ENCODE data around the gene KAZN.
A peak's percentile ranks its signal among the peaks of the same experiment; 100 is the strongest.

KAZN gene

GRCh38 chr1:15146971-15147376, 548.5 kb downstream of the KAZN start:
- Histone ChIP-seq H3K27me3 (ENCODE audit: control insufficient read depth, insufficient read depth, low read length) (peaks cover 14% of the 10 kb centered on the region), H3K9me3 (ENCODE audit: control insufficient read depth, low read depth, low read length) (no peaks in the 10 kb centered on the region), H3K9ac (ENCODE audit: low read length) (no peak overlapping the region), H3K4me1 (ENCODE audit: control insufficient read depth, low read depth, low read length) (no peaks in the 10 kb centered on the region), H3K36me3 (ENCODE audit: control insufficient read depth, low read depth, low read length) (no peaks in the 10 kb centered on the region), H3K27ac (ENCODE audit: low read length) (no peak overlapping the region), H3K4me3 (ENCODE audit: low read length) (no peak overlapping the region)

GRCh38 chr1:15148004-15148403, 549.5 kb downstream of the KAZN start:
- no peak overlapping the region for H3K9ac ChIP-seq (ENCODE audit: low read length)
- no peaks in the 10 kb centered on the region for H3K36me3 ChIP-seq (ENCODE audit: control insufficient read depth, low read depth, low read length)
- peaks cover 17% of the 10 kb centered on the region for H3K27me3 ChIP-seq (ENCODE audit: control insufficient read depth, insufficient read depth, low read length)
- H3K4me3 ChIP-seq (ENCODE audit: low read length): no peak overlapping the region
- H3K9me3 ChIP-seq (ENCODE audit: control insufficient read depth, low read depth, low read length): no peaks in the 10 kb centered on the region
- no peaks in the 10 kb centered on the region for H3K4me1 ChIP-seq (ENCODE audit: control insufficient read depth, low read depth, low read length)
- no peak overlapping the region for H3K27ac ChIP-seq (ENCODE audit: low read length)

GRCh38 chr1:15148475-15148874, 550.0 kb downstream of the KAZN start:
- Histone ChIP-seq H3K27ac (ENCODE audit: low read length) (no peak overlapping the region), H3K4me1 (ENCODE audit: control insufficient read depth, low read depth, low read length) (no peaks in the 10 kb centered on the region), H3K9me3 (ENCODE audit: control insufficient read depth, low read depth, low read length) (no peaks in the 10 kb centered on the region), H3K4me3 (ENCODE audit: low read length) (no peak overlapping the region), H3K27me3 (ENCODE audit: control insufficient read depth, insufficient read depth, low read length) (peaks cover 20% of the 10 kb centered on the region), H3K9ac (ENCODE audit: low read length) (no peak overlapping the region), H3K36me3 (ENCODE audit: control insufficient read depth, low read depth, low read length) (no peaks in the 10 kb centered on the region)

- Histone ChIP-seq H3K27me3 (ENCODE audit: control insufficient read depth, insufficient read depth, low read length) (peaks cover 20% of the 10 kb centered on the region), H3K9me3 (ENCODE audit: control insufficient read depth, low read depth, low read length) (no peaks in the 10 kb centered on the region), H3K36me3 (ENCODE audit: control insufficient read depth, low read depth, low read length) (no peaks in the 10 kb centered on the region), H3K27ac (ENCODE audit: low read length) (no peak overlapping the region), H3K9ac (ENCODE audit: low read length) (no peak overlapping the region), H3K4me1 (ENCODE audit: control insufficient read depth, low read depth, low read length) (no peaks in the 10 kb centered on the region), H3K4me3 (ENCODE audit: low read length) (no peak overlapping the region)
These were observed 550.5 kb downstream of the KAZN start for GRCh38 chr1:15148941-15149340.

- Histone ChIP-seq H3K9ac (ENCODE audit: low read length) (no peak overlapping the region), H3K27me3 (ENCODE audit: control insufficient read depth, insufficient read depth, low read length) (peaks cover 25% of the 10 kb centered on the region), H3K4me3 (ENCODE audit: low read length) (no peak overlapping the region), H3K36me3 (ENCODE audit: control insufficient read depth, low read depth, low read length) (no peaks in the 10 kb centered on the region), H3K27ac (ENCODE audit: low read length) (no peak overlapping the region), H3K9me3 (ENCODE audit: control insufficient read depth, low read depth, low read length) (no peaks in the 10 kb centered on the region), H3K4me1 (ENCODE audit: control insufficient read depth, low read depth, low read length) (peaks cover 2% of the 10 kb centered on the region)
These were observed 551.9 kb downstream of the KAZN start for GRCh38 chr1:15150376-15150775.

- Histone ChIP-seq H3K9me3 (ENCODE audit: control insufficient read depth, low read depth, low read length) (no peaks in the 10 kb centered on the region), H3K27me3 (ENCODE audit: control insufficient read depth, insufficient read depth, low read length) (peaks cover 25% of the 10 kb centered on the region), H3K27ac (ENCODE audit: low read length) (no peak overlapping the region), H3K4me1 (ENCODE audit: control insufficient read depth, low read depth, low read length) (peaks cover 2% of the 10 kb centered on the region), H3K9ac (ENCODE audit: low read length) (no peak overlapping the region), H3K4me3 (ENCODE audit: low read length) (no peak overlapping the region), H3K36me3 (ENCODE audit: control insufficient read depth, low read depth, low read length) (no peaks in the 10 kb centered on the region)
These were observed 552.9 kb downstream of the KAZN start for GRCh38 chr1:15151377-15151806.

GRCh38 chr1:15151871-15152270, 553.4 kb downstream of the KAZN start:
- H3K4me1 ChIP-seq (ENCODE audit: control insufficient read depth, low read depth, low read length): peaks cover 5% of the 10 kb centered on the region
- H3K27ac ChIP-seq (ENCODE audit: low read length): no peak overlapping the region
- no peak overlapping the region for H3K9ac ChIP-seq (ENCODE audit: low read length)
- H3K36me3 ChIP-seq (ENCODE audit: control insufficient read depth, low read depth, low read length): no peaks in the 10 kb centered on the region
- peak overlapping the region; percentile 74 for H3K4me3 ChIP-seq (ENCODE audit: low read length)
- no peaks in the 10 kb centered on the region for H3K9me3 ChIP-seq (ENCODE audit: control insufficient read depth, low read depth, low read length)
- peaks cover 25% of the 10 kb centered on the region for H3K27me3 ChIP-seq (ENCODE audit: control insufficient read depth, insufficient read depth, low read length)

- Histone ChIP-seq H3K27me3 (ENCODE audit: control insufficient read depth, insufficient read depth, low read length) (peaks cover 25% of the 10 kb centered on the region), H3K9ac (ENCODE audit: low read length) (peak overlapping the region; percentile 35), H3K4me3 (ENCODE audit: low read length) (peak overlapping the region; percentile 74), H3K9me3 (ENCODE audit: control insufficient read depth, low read depth, low read length) (no peaks in the 10 kb centered on the region), H3K27ac (ENCODE audit: low read length) (no peak overlapping the region), H3K4me1 (ENCODE audit: control insufficient read depth, low read depth, low read length) (peaks cover 9% of the 10 kb centered on the region), H3K36me3 (ENCODE audit: control insufficient read depth, low read depth, low read length) (no peaks in the 10 kb centered on the region)
These were observed 554.1 kb downstream of the KAZN start for GRCh38 chr1:15152318-15153183.

- no peaks in the 10 kb centered on the region for H3K9me3 ChIP-seq (ENCODE audit: control insufficient read depth, low read depth, low read length)
- H3K27ac ChIP-seq (ENCODE audit: low read length): no peak within 1 kb of the TSS
- H3K4me3 ChIP-seq (ENCODE audit: low read length): peak within 1 kb of the TSS; percentile 74
These were observed 554.8 kb downstream of the KAZN start, which contains the start of gene TMEM51 for GRCh38 chr1:15153184-15153841. Gene TMEM51, plus strand, starts transcription at chr1:15153747. Its CDS starts 61,341 bp downstream, at chr1:15215088.

GRCh38 chr1:15153842-15154479, 555.5 kb downstream of the KAZN start:
- H3K4me1 ChIP-seq (ENCODE audit: control insufficient read depth, low read depth, low read length): peaks cover 9% of the 10 kb centered on the region
- no peak overlapping the region for H3K9ac ChIP-seq (ENCODE audit: low read length)
- H3K9me3 ChIP-seq (ENCODE audit: control insufficient read depth, low read depth, low read length): no peaks in the 10 kb centered on the region
- H3K27me3 ChIP-seq (ENCODE audit: control insufficient read depth, insufficient read depth, low read length): peaks cover 25% of the 10 kb centered on the region
- no peaks in the 10 kb centered on the region for H3K36me3 ChIP-seq (ENCODE audit: control insufficient read depth, low read depth, low read length)
- H3K27ac ChIP-seq (ENCODE audit: low read length): no peak overlapping the region
- peak overlapping the region; percentile 74 for H3K4me3 ChIP-seq (ENCODE audit: low read length)

More at GRCh38 chr1:15153184-15153841, 554.8 kb downstream of the KAZN start, which contains the start of gene TMEM51:
- Histone ChIP-seq H3K36me3 (ENCODE audit: control insufficient read depth, low read depth, low read length) (no peaks in the 10 kb centered on the region), H3K9ac (ENCODE audit: low read length) (peak within 1 kb of the TSS; percentile 35), H3K4me1 (ENCODE audit: control insufficient read depth, low read depth, low read length) (peaks cover 9% of the 10 kb centered on the region), H3K27me3 (ENCODE audit: control insufficient read depth, insufficient read depth, low read length) (peaks cover 25% of the 10 kb centered on the region)

GRCh38 chr1:15154480-15155036, 556.1 kb downstream of the KAZN start:
- Histone ChIP-seq H3K4me1 (ENCODE audit: control insufficient read depth, low read depth, low read length) (peaks cover 9% of the 10 kb centered on the region), H3K4me3 (ENCODE audit: low read length) (peak overlapping the region; percentile 74), H3K27ac (ENCODE audit: low read length) (no peak overlapping the region), H3K27me3 (ENCODE audit: control insufficient read depth, insufficient read depth, low read length) (peaks cover 25% of the 10 kb centered on the region), H3K9ac (ENCODE audit: low read length) (no peak overlapping the region), H3K9me3 (ENCODE audit: control insufficient read depth, low read depth, low read length) (no peaks in the 10 kb centered on the region), H3K36me3 (ENCODE audit: control insufficient read depth, low read depth, low read length) (no peaks in the 10 kb centered on the region)

All from iPS-18a (cell line).